Endothelial cell of umbilical vein (primary cell): ENCODE data around the gene PSMB3. TPM values are rescaled to one million over a fixed set of nuclear protein-coding genes. Genes with fewer than 3 reads are reported as not detected.

ENCODE experiments used
- BruUV-seq: library from RNA; stranded (reverse); fragments of 400-500 nt; replicated peaks from 2 replicates; lab custom pipeline; 2021; lab: Mats Ljungman, UMichigan
- CTCF ChIA-PET: fragments of 300-600, 350-600 bp; sonication (Branson Sonifier 250); formaldehyde crosslinking; loops from one replicate; lab custom pipeline; 2021; ENCODE audit warnings: antibody characterized with exemption, inconsistent platforms; lab: Charles Lee
- POLR2A ChIA-PET: fragments of 300-600, 350-600 bp; sonication (Branson Sonifier 250); formaldehyde crosslinking; loops from one replicate; lab custom pipeline; 2021; ENCODE audit warnings: antibody characterized with exemption, inconsistent platforms; lab: Charles Lee
- DNase-seq: peaks from one replicate; pipeline ENCODE4 v3.0.0-alpha.2; 2011; ENCODE audit warnings: low read depth, low spot score
- FAIRE-seq: peaks from 2 replicates; lab custom pipeline; 2011; peaks lifted over from hg19 to GRCh38; lab: Jason Lieb, UNC
- H2AFZ ChIP-seq: 2 replicates; pipeline ENCODE4 v1.6.0; 2012; ENCODE audit warnings: low read depth, low read length, control low read depth, inconsistent platforms
- H3K27ac ChIP-seq: 2 replicates; pipeline ENCODE4 v1.5.1; 2011; ENCODE audit warnings: low read depth, mild to moderate bottlenecking, control low read depth, low read length, moderate library complexity; ENCODE audit not compliant: insufficient read depth
- H3K27me3 ChIP-seq, 2 experiments: 2 replicates each; pipeline versions ENCODE4 v1.6.0 to v1.6.1; 2011; ENCODE audit warnings: low read length in 2 of 2, mixed read lengths in 1 of 2; ENCODE audit not compliant: control insufficient read depth in 2 of 2, insufficient read depth in 2 of 2
- H3K36me3 ChIP-seq, 2 experiments: 2 replicates in 1 of 2; 3 replicates in 1 of 2; pipeline ENCODE4 v1.5.1; 2011; ENCODE audit warnings: low read length in 2 of 2, mild to moderate bottlenecking in 1 of 2, moderate library complexity in 1 of 2; ENCODE audit not compliant: control insufficient read depth in 2 of 2, insufficient read depth in 2 of 2; ENCODE audit errors: extremely low read depth in 1 of 2
- H3K4me1 ChIP-seq: 3 replicates; pipeline ENCODE4 v1.5.1; 2011; ENCODE audit warnings: mild to moderate bottlenecking, low read length; ENCODE audit not compliant: control insufficient read depth, insufficient read depth; ENCODE audit errors: extremely low read depth
- H3K4me2 ChIP-seq: 2 replicates; pipeline ENCODE4 v1.6.1; 2011; ENCODE audit warnings: low read length, control low read depth, mixed read lengths; ENCODE audit not compliant: insufficient read depth
- H3K4me3 ChIP-seq, 3 experiments: fragments of 200-600 bp in 1 of 3; sonication (generic), shearing (Covaris generic) in 1 of 3; replicated peaks in 1 of 3; 2 replicates each; pipeline ENCODE4 v1.5.1; 2011 to 2016; ENCODE audit warnings: control low read depth in 3 of 3, low read length in 3 of 3, mild to moderate bottlenecking in 2 of 3, inconsistent platforms in 1 of 3, low read depth in 1 of 3, moderate library complexity in 1 of 3; ENCODE audit not compliant: insufficient read depth in 1 of 3
- H3K79me2 ChIP-seq: 2 replicates; pipeline ENCODE4 v1.6.0; 2012; ENCODE audit warnings: low read length, inconsistent platforms; ENCODE audit not compliant: control insufficient read depth, insufficient read depth
- H3K9ac ChIP-seq: replicated peaks from 2 replicates; pipeline ENCODE3; 2011; ENCODE audit warnings: low read length, control low read depth; ENCODE audit not compliant: insufficient read depth; ENCODE audit errors: extremely low read depth
- H3K9me1 ChIP-seq: replicated peaks from 3 replicates; pipeline ENCODE4 v1.6.0; 2011; ENCODE audit warnings: mild to moderate bottlenecking, low read length; ENCODE audit not compliant: control insufficient read depth, insufficient read depth; ENCODE audit errors: extremely low read depth
- H3K9me3 ChIP-seq: replicated peaks from 2 replicates; pipeline ENCODE4 v1.5.1; 2012; ENCODE audit warnings: low read length, inconsistent platforms; ENCODE audit not compliant: control insufficient read depth, insufficient read depth
- H4K20me1 ChIP-seq: replicated peaks from 2 replicates; pipeline ENCODE3; 2011; ENCODE audit warnings: mild to moderate bottlenecking, low read length; ENCODE audit not compliant: control insufficient read depth, insufficient read depth; ENCODE audit errors: extremely low read depth
- CTCF ChIP-seq, 2 donors: IDR thresholded peaks; 1 replicate in 1 of 2; 2 replicates in 1 of 2; pipeline ENCODE4 v1.5.1; 2011; ENCODE audit warnings: low read length in 2 of 2, mild to moderate bottlenecking in 2 of 2, moderate library complexity in 2 of 2, control low read depth in 1 of 2, inconsistent platforms in 1 of 2, low read depth in 1 of 2; ENCODE audit not compliant: insufficient read depth in 1 of 2; ENCODE audit errors: extremely low read depth in 1 of 2
- EZH2 ChIP-seq: IDR thresholded peaks from 2 replicates; pipeline ENCODE4 v1.6.1; 2012; ENCODE audit warnings: borderline replicate concordance, low read depth, mild to moderate bottlenecking, moderate library complexity, low read length, inconsistent platforms; ENCODE audit not compliant: severe bottlenecking
- FOS ChIP-seq: IDR thresholded peaks from 2 replicates; pipeline ENCODE4 v1.6.1; 2011; ENCODE audit warnings: mild to moderate bottlenecking, low read length, moderate library complexity, borderline replicate concordance; ENCODE audit not compliant: insufficient read depth
- GATA2 ChIP-seq: IDR thresholded peaks from 2 replicates; pipeline ENCODE4 v1.7.0; 2011; ENCODE audit warnings: low read depth, mild to moderate bottlenecking, moderate library complexity, mixed read lengths, low read length; ENCODE audit not compliant: insufficient read length, insufficient read depth
- JUN ChIP-seq: IDR thresholded peaks from 2 replicates; pipeline ENCODE4 v1.6.1; 2011; ENCODE audit warnings: borderline replicate concordance, low read depth; ENCODE audit not compliant: insufficient read length, insufficient read depth
- MAX ChIP-seq: IDR thresholded peaks from 2 replicates; pipeline ENCODE4 v1.6.1; 2011; ENCODE audit not compliant: insufficient read depth, insufficient read length
- MYC ChIP-seq: IDR thresholded peaks from one replicate; pipeline ENCODE4 v1.6.1; 2011; ENCODE audit warnings: mild to moderate bottlenecking, low read depth, low read length
- POLR2A ChIP-seq: IDR thresholded peaks from 2 replicates; pipeline ENCODE4 v1.6.1; 2012; ENCODE audit warnings: low read depth, mild to moderate bottlenecking, control low read depth, low read length
- POLR2AphosphoS5 ChIP-seq: IDR thresholded peaks from 2 replicates; pipeline ENCODE4 v1.6.1; 2012; ENCODE audit warnings: low read depth, mild to moderate bottlenecking, control low read depth, low read length, moderate library complexity; ENCODE audit not compliant: insufficient read depth
- dilution Hi-C: fragments of 300-500 bp; cut with MboI; formaldehyde crosslinking; loops from one replicate; pipeline ENCODE4 v1.15.0; 2019; ENCODE audit warnings: low sequenced_read_pairs; ENCODE audit not compliant: extremely low pct_ligation_motif_present
- intact Hi-C: fragments of 100-400 bp; cut with micrococcal nuclease; formaldehyde crosslinking; loops from one replicate; pipeline ENCODE4 v1.10.0; 2022
- polyA plus RNA-seq, 4 experiments: library from polyadenylated mRNA; depleted of rRNA in 3 of 4; stranded (reverse) in 3 of 4; unstranded in 1 of 4; fragments of >200 nt; gene quantifications; 2 replicates each; pipeline versions ENCODE4 v1.2.1 to v1.2.3, GENCODE V29; 2011 to 2012; ENCODE audit warnings: missing spikeins in 1 of 4
- total RNA-seq: library from RNA; stranded (reverse); gene quantifications from 2 replicates; pipeline ENCODE4 v1.2.3, GENCODE V29; 2021

Gene PSMB3
- total and polyA plus RNA-seq, 2 donors (not counting 3 experiments of a cell fraction or from before 2014, with no cell fraction given), result 213 to 685 TPM

- POLR2A ChIA-PET, result no interaction called here
These were observed 11.7 kb upstream of the PSMB3 start for GRCh38 chr17:38740806-38741205.

GRCh38 chr17:38741461-38741860, 11.1 kb upstream of the PSMB3 start:
- FAIRE-seq, result no peak
- peaks cover 69% of the 10 kb centered on the region for H3K79me2 ChIP-seq

More at GRCh38 chr17:38740806-38741205, 11.7 kb upstream of the PSMB3 start:
- Histone ChIP-seq H3K9ac (no peak overlapping the region), H3K27ac (no peak overlapping the region), H3K9me3 (no peaks in the 10 kb centered on the region), H3K79me2 (peaks cover 63% of the 10 kb centered on the region), H4K20me1 (peaks cover 2% of the 10 kb centered on the region), H3K4me3 (no peak overlapping the region), H3K9me1 (no peaks in the 10 kb centered on the region), H2AFZ (no peak overlapping the region), H3K36me3 (peaks cover 0 to 32% of the 10 kb centered on the region in 2 experiments), H3K27me3 (no peaks in the 10 kb centered on the region), H3K4me2 (no peak overlapping the region), H3K4me1 (peaks cover 14% of the 10 kb centered on the region)
- intact Hi-C loops, result no loop called here
- DNase-seq, result no peak
- BruUV-seq, result no TSS peak
- dilution Hi-C loops, result no loop called here
- CTCF ChIA-PET, result no interaction called here
- TF ChIP-seq JUN (no peak), MAX (no peak), POLR2AphosphoS5 (no peak)
- FAIRE-seq, result no peak

More at GRCh38 chr17:38741461-38741860, 11.1 kb upstream of the PSMB3 start:
- POLR2A ChIA-PET, result no interaction called here
- Histone ChIP-seq H2AFZ (no peak overlapping the region), H3K9me3 (no peaks in the 10 kb centered on the region), H4K20me1 (peaks cover 2% of the 10 kb centered on the region), H3K9me1 (no peaks in the 10 kb centered on the region), H3K4me3 (no peak overlapping the region), H3K4me2 (no peak overlapping the region), H3K36me3 (peaks cover 0 to 27% of the 10 kb centered on the region in 2 experiments), H3K27me3 (no peaks in the 10 kb centered on the region), H3K27ac (no peak overlapping the region), H3K9ac (no peak overlapping the region), H3K4me1 (peaks cover 21% of the 10 kb centered on the region)
- no peak for DNase-seq
- dilution Hi-C loops (no loop called here), intact Hi-C loops (no loop called here)
- no TSS peak for BruUV-seq
- CTCF ChIA-PET, result no interaction called here
- TF ChIP-seq JUN, result no peak
- no peak for TF ChIP-seq FOS
- no peak for TF ChIP-seq MAX
- no peak for TF ChIP-seq EZH2
- no peak for TF ChIP-seq POLR2A
- no peak for TF ChIP-seq CTCF (IDR thresholded peaks at IDR 0.05; ENCODE audit: extremely low read depth in 1 of 2, insufficient read depth in 1 of 2, low read depth in 1 of 2, low read length in 2 of 2)
- no peak for TF ChIP-seq MYC
- TF ChIP-seq POLR2AphosphoS5, result no peak
- TF ChIP-seq GATA2, result no peak
